ENCODE results near the gene CRISP2.

Gene CRISP2

GRCh38 chr6:49662231-49662891 is 51.0 kb downstream of the CRISP2 start:
- TF ChIP-seq CTCF (IDR thresholded peaks at IDR 0.05; ENCODE audit: low read depth, low read length) = no peak
- no peak for DNase-seq (ENCODE audit: extremely low read depth, low read depth)

GRCh38 chr6:49653942-49654341 is 59.4 kb downstream of the CRISP2 start:
- no peak for DNase-seq (ENCODE audit: extremely low read depth, low read depth)
- TF ChIP-seq CTCF (IDR thresholded peaks at IDR 0.05; ENCODE audit: low read depth, low read length) = no peak

GRCh38 chr6:49653438-49653837 is 59.9 kb downstream of the CRISP2 start:
- no peak for TF ChIP-seq CTCF (IDR thresholded peaks at IDR 0.05; ENCODE audit: low read depth, low read length)
- no peak for DNase-seq (ENCODE audit: extremely low read depth, low read depth)

- no peak for DNase-seq (ENCODE audit: extremely low read depth, low read depth)
- no peak for TF ChIP-seq CTCF (IDR thresholded peaks at IDR 0.05; ENCODE audit: low read depth, low read length)
Measured at GRCh38 chr6:49651239-49651638, 62.1 kb downstream of the CRISP2 start.

- DNase-seq (ENCODE audit: extremely low read depth, low read depth) = no peak
- no peak for TF ChIP-seq CTCF (IDR thresholded peaks at IDR 0.05; ENCODE audit: low read depth, low read length)
Measured at GRCh38 chr6:49649988-49650387, 63.4 kb downstream of the CRISP2 start.

GRCh38 chr6:49648036-49648435 is 65.3 kb downstream of the CRISP2 start:
- no peak for TF ChIP-seq CTCF (IDR thresholded peaks at IDR 0.05; ENCODE audit: low read depth, low read length)
- no peak for DNase-seq (ENCODE audit: extremely low read depth, low read depth)

GRCh38 chr6:49647476-49647875 is 65.9 kb downstream of the CRISP2 start:
- DNase-seq (ENCODE audit: extremely low read depth, low read depth) = no peak
- TF ChIP-seq CTCF (IDR thresholded peaks at IDR 0.05; ENCODE audit: low read depth, low read length) = no peak

All from AG09319 (cell line).